HepG2 (cell line): ENCODE data around the gene DDAH1.

Experiments used
- CTCF ChIP-seq: sonication (generic); formaldehyde crosslinking; IDR thresholded peaks from 2 replicates; pipeline ENCODE4 v1.5.0; 2020; ENCODE audit warnings: mild to moderate bottlenecking, missing genetic modification reagents, moderate library complexity
- E2F5 ChIP-seq: sonication (generic); formaldehyde crosslinking; conservative IDR thresholded peaks from 2 replicates; pipeline ENCODE4 v1.4.0; 2020; ENCODE audit warnings: missing genetic modification reagents
- EP300 ChIP-seq, 3 experiments: sonication (generic) in 1 of 3; formaldehyde crosslinking in 1 of 3; IDR thresholded peaks; 2 replicates each; pipeline versions ENCODE4 v1.5.1 to v1.6.1; 2011 to 2020; ENCODE audit warnings: low read depth in 2 of 3, low read length in 2 of 3, borderline replicate concordance in 1 of 3, improper control_type of control experiment in 1 of 3, mild to moderate bottlenecking in 1 of 3, missing genetic modification reagents in 1 of 3, moderate library complexity in 1 of 3
- FOXC1 ChIP-seq: sonication (generic); formaldehyde crosslinking; IDR thresholded peaks from 2 replicates; pipeline ENCODE4 v1.8.0; 2022; ENCODE audit warnings: mild to moderate bottlenecking, missing genetic modification reagents, borderline replicate concordance
- MED1 ChIP-seq: sonication (generic); formaldehyde crosslinking; IDR thresholded peaks from 2 replicates; pipeline ENCODE4 v1.4.0; 2020; ENCODE audit warnings: missing genetic modification reagents
- MTA1 ChIP-seq: sonication (generic); formaldehyde crosslinking; IDR thresholded peaks from 2 replicates; pipeline ENCODE4 v1.4.0; 2020; ENCODE audit warnings: missing genetic modification reagents, mild to moderate bottlenecking, borderline replicate concordance
- PBX2 ChIP-seq: IDR thresholded peaks from 2 replicates; pipeline ENCODE4 v1.6.1; 2016; ENCODE audit warnings: control low read depth
- ZFP1 ChIP-seq: IDR thresholded peaks from 2 replicates; pipeline ENCODE4 v1.6.1; 2016
- ZNF543 ChIP-seq: sonication (generic); formaldehyde crosslinking; IDR thresholded peaks from 2 replicates; pipeline ENCODE4 v1.4.0; 2020; ENCODE audit warnings: mild to moderate bottlenecking, missing genetic modification reagents
- ZSCAN30 ChIP-seq: sonication (generic); formaldehyde crosslinking; IDR thresholded peaks from 2 replicates; pipeline ENCODE4 v1.5.0; 2020; ENCODE audit warnings: mild to moderate bottlenecking, missing genetic modification reagents
- TF ChIP-seq, protein P1 (sequence below): sonication (generic); formaldehyde crosslinking; IDR thresholded peaks from 2 replicates; pipeline ENCODE4 v1.4.0; 2020; ENCODE audit warnings: missing genetic modification reagents

DNA sequence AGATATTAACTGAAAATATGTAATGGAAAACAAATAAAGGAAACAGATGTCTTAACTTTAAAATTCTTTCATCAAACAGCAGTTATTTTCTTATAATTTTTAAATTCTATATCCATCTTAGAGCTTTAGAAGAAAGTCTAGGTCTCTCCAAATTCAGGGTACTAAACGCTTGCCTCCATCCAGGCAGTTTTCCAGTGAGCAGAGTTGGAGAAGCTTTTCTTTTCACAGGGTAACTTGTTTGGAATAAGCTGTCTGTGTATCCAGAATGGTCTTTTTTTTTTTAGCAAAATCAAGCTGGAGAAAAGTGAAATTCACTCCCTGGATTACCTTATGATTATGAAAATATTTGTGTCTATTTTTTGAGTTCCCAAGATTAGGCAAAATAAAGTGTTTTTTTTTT lies 88.6 kb downstream of the DDAH1 start:
- TF ChIP-seq MED1 (CRISPR knock-in tag) = no peak
- no peak for TF ChIP-seq E2F5 (CRISPR knock-in tag)
- no peak for TF ChIP-seq ZFP1
- no peak for TF ChIP-seq EP300 (IDR thresholded peaks at IDR 0.05; ENCODE audit: low read depth in 2 of 2, low read length in 2 of 2)
- TF ChIP-seq EP300 (CRISPR knock-in tag; IDR thresholded peaks at IDR 0.05; ENCODE audit: borderline replicate concordance) = no peak
- TF ChIP-seq MTA1 (CRISPR knock-in tag) = no peak
- TF ChIP-seq ZSCAN30 (CRISPR knock-in tag) = no peak
- no peak for TF ChIP-seq ZNF543 (CRISPR knock-in tag)
- no peak for TF ChIP-seq CTCF (CRISPR knock-in tag)
- no peak for TF ChIP-seq PBX2 (CRISPR knock-in tag)
- TF ChIP-seq, protein P1, sequence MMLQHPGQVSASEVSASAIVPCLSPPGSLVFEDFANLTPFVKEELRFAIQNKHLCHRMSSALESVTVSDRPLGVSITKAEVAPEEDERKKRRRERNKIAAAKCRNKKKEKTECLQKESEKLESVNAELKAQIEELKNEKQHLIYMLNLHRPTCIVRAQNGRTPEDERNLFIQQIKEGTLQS (CRISPR knock-in tag) = no peak
- TF ChIP-seq FOXC1 (CRISPR knock-in tag) = no peak
